SK-N-MC (cell line): ENCODE data around the gene LHFPL2.

Experiments used
- DNase-seq: peaks from one replicate; pipeline ENCODE4 v3.0.0-alpha.2; 2011; ENCODE audit warnings: low read depth, low spot score
- H3K27ac ChIP-seq: fragments of 200-600 bp; sonication (generic); 2 replicates; pipeline ENCODE4 v1.5.1; 2016; ENCODE audit warnings: mixed run types
- H3K36me3 ChIP-seq: fragments of 200-600 bp; sonication (generic); 2 replicates; pipeline ENCODE4 v1.6.1; 2017; ENCODE audit warnings: antibody characterized with exemption, low read length, mixed read lengths; ENCODE audit not compliant: insufficient read depth
- H3K4me3 ChIP-seq: fragments of 200-600 bp; sonication (generic); 2 replicates; pipeline ENCODE4 v1.5.1; 2016
- H3K9ac ChIP-seq: fragments of 200-600 bp; sonication (generic); 2 replicates; pipeline ENCODE4 v1.8.0; 2017; ENCODE audit warnings: mixed run types, mixed read lengths; ENCODE audit not compliant: insufficient read length
- H3K9me3 ChIP-seq: fragments of 200-600 bp; sonication (generic); 2 replicates; pipeline ENCODE4 v1.6.1; 2017; ENCODE audit warnings: low read depth, mild to moderate bottlenecking, antibody characterized with exemption, low read length, moderate library complexity, mixed read lengths
- EZH2 ChIP-seq: fragments of 200-600 bp; sonication (generic); IDR thresholded peaks from one replicate; pipeline ENCODE4 v1.6.1; 2017; ENCODE audit warnings: antibody characterized with exemption
- FOXP2 ChIP-seq: optimal IDR thresholded peaks from 2 replicates; pipeline ENCODE3; 2011; ENCODE audit warnings: mild to moderate bottlenecking, moderate library complexity; ENCODE audit not compliant: insufficient read depth; ENCODE audit errors: extremely low read length, control extremely low read depth
- POLR2AphosphoS5 ChIP-seq: IDR thresholded peaks from 2 replicates; pipeline ENCODE4 v1.6.1; 2012; ENCODE audit warnings: mild to moderate bottlenecking, low read depth, low read length, borderline replicate concordance

LHFPL2 gene

DNA sequence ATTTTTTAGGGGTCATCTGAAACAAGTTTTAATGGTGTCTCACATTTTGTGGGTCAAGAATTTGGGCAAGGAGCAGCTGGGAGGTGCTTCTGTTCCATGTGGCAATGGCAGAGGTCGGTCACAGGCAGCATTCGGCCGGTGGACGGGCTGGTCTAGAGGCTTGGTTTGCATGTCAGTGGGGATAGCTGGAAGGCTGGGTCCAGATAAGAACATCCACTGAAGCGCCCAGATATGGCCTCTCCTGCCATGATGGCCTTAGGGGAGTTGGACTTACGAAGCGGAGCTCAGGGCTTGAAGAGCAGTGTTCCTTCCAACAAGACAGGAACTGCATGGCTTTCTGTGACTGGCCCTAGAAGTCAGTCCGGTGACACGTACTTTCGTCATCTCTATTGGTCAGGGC is 30.3 kb downstream of the LHFPL2 start:
- Histone ChIP-seq H3K9ac (no peak overlapping the region), H3K36me3 (peaks cover 22% of the 10 kb centered on the region; the same call in 1 of the 2 replicates), H3K27ac (no peak overlapping the region)

DNA sequence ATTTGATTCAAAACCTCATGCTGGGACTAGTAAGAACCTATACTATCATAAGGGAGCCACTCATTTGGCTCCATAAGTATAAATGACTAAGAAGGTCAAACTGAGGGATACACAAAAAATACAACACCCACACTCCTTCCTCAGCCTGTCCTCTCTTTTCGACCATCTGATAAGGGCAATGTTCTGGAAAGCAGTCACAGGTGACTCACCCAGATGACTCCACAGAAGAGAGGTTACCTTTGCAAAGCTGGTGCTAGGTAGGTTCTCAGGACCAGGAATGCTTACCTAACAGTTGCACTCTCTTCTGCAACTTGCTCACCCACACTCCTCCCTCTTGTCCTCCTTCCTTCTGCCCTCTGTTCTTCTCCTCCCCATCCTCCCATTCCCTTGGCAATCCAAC is 32.9 kb downstream of the LHFPL2 start:
- peaks cover 14% of the 10 kb centered on the region; the same call in 1 of the 2 replicates for H3K36me3 ChIP-seq
- H3K4me3 ChIP-seq = no peak overlapping the region
- H3K27ac ChIP-seq = no peak overlapping the region
- no peak for DNase-seq
- TF ChIP-seq EZH2 = no peak
- no peak for TF ChIP-seq POLR2AphosphoS5
- TF ChIP-seq FOXP2 = no peak
- no peaks in the 10 kb centered on the region for H3K9me3 ChIP-seq
- no peak overlapping the region for H3K9ac ChIP-seq

More for the DNA sequence above, 30.3 kb downstream of the LHFPL2 start:
- DNase-seq = no peak
- no peak overlapping the region for H3K4me3 ChIP-seq
- no peaks in the 10 kb centered on the region for H3K9me3 ChIP-seq
- TF ChIP-seq POLR2AphosphoS5 = no peak
- no peak for TF ChIP-seq EZH2

DNA sequence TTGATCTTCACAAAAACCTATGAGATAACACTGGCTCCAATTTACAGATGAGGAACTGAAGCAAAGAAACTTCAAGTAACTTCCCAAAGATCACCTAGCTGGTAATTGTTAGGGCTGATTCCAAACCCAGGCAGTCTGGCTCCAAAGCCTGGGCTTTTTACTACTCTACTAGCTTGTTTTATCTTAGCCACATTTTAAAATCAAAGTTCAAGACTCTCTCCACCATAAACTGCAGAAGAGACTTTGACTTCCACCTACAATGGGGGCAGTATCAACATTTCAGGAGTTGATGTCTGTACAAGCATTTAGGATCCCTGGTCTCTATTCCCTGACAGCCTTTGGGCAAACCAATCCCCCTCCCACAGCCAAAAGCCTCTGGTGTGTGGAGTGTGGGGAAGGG is 33.8 kb downstream of the LHFPL2 start:
- Histone ChIP-seq H3K36me3 (peaks cover 8% of the 10 kb centered on the region; the same call in 1 of the 2 replicates), H3K27ac (no peak overlapping the region), H3K4me3 (no peak overlapping the region), H3K9ac (no peak overlapping the region), H3K9me3 (no peaks in the 10 kb centered on the region)
- TF ChIP-seq FOXP2 (no peak), POLR2AphosphoS5 (no peak), EZH2 (no peak)
- no peak for DNase-seq

GRCh38 chr5:78613756-78614155 is 34.8 kb downstream of the LHFPL2 start:
- DNase-seq = no peak
- Histone ChIP-seq H3K27ac (no peak overlapping the region), H3K36me3 (peaks cover 6% of the 10 kb centered on the region; the same call in 1 of the 2 replicates), H3K9me3 (no peaks in the 10 kb centered on the region), H3K4me3 (no peak overlapping the region), H3K9ac (no peak overlapping the region)
- TF ChIP-seq EZH2 (no peak), POLR2AphosphoS5 (no peak), FOXP2 (no peak)

DNA sequence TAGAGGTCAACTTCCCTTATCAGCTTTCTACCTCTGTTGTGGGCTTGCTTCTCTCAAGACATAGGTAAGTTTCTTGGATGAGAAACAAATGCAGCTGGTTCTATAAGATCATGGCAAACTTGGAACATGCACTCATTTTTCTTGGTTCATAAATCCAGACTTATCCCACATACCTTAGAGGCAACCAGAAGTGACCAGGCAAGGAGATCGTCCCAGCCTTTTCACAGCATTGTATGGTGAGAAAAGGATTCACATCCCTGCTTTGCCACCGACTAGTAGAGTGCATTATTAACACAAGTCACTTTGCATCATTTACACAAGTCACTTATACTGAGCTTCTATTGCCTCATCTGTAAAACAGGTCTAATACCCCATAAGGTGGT is 35.4 kb downstream of the LHFPL2 start:
- TF ChIP-seq POLR2AphosphoS5 (no peak), EZH2 (no peak), FOXP2 (no peak)
- no peak overlapping the region for H3K9ac ChIP-seq
- no peaks in the 10 kb centered on the region; the same call in 1 of the 2 replicates for H3K36me3 ChIP-seq
- DNase-seq = no peak
- H3K9me3 ChIP-seq = no peaks in the 10 kb centered on the region
- no peak overlapping the region for H3K27ac ChIP-seq
- H3K4me3 ChIP-seq = no peak overlapping the region

DNA sequence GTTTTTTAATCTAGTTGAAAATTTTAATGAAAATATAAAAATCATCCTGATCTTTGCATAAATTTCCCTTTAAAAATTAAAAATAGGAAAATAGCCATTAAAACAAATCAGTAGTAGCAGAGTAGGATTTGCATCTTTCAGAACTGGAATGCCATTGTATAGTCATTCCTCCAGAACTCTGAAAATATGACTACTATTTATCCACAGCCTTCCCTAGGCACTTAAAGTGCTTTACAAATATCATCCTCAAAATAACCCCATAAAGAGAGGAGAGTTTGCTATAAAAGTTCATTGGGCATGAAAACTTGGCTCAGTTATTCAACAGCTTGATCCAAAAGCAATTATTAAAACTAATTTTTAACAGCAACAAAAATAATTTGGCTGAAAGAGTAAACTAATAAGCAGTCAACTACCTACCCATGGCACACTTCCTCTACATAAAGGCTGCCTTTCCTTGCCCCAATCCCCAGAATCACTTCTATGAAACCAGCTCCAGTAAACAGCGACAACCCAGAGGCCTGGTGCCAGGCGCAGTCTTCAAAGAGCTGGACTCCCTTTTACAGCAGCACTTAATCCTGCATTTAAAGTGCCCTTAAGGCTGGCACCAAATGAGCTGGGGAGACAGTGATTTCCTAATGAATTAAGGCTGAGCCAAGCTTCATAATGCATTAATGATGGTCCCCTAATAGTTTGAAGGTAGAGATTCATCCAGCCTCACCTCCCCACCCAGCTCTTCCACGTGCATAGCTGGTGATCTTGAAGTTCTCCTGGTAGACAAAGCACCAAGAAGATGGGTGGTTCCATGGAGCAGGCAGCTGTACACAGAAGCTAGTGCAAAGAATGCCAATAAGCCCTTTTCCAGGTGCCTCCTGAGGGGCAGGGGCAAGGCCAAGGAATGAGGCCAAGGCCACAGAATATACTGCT is 36.1 kb downstream of the LHFPL2 start:
- DNase-seq = no peak
- H3K9ac ChIP-seq = no peak overlapping the region
- no peaks in the 10 kb centered on the region for H3K9me3 ChIP-seq
- no peaks in the 10 kb centered on the region for H3K36me3 ChIP-seq
- H3K4me3 ChIP-seq = no peak overlapping the region
- TF ChIP-seq EZH2 (no peak), POLR2AphosphoS5 (no peak), FOXP2 (no peak)
- no peak overlapping the region for H3K27ac ChIP-seq

DNA sequence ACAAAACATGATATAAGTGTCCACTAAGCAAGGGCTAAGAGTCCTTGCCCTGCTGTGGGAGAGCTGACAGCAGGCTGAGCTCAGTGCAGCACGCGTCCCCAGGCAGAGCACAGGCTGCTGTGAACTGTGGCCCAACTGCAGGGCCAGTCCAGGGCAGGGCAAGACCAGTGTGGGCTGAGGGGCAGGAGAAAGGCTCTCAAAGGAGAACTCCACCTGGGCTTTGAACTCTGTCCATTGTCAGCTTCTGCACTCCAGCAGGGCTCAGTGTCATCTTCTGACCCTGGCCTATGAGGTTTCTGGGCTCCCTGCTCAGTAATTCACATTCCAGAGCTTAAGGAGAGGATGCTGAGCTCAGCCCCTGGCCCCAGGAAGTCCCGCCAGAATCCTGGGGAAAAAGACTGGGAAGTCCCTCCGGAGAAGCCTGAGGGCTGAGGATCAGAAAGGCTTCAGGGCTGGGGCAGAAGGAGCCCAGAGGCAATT is 37.4 kb downstream of the LHFPL2 start:
- TF ChIP-seq EZH2 (no peak), POLR2AphosphoS5 (no peak), FOXP2 (no peak)
- H3K9ac ChIP-seq = no peak overlapping the region
- no peaks in the 10 kb centered on the region for H3K9me3 ChIP-seq
- H3K4me3 ChIP-seq = no peak overlapping the region
- no peak for DNase-seq
- H3K36me3 ChIP-seq = no peaks in the 10 kb centered on the region
- no peak overlapping the region for H3K27ac ChIP-seq

- no peak for TF ChIP-seq FOXP2
- TF ChIP-seq EZH2 = no peak
- TF ChIP-seq POLR2AphosphoS5 = no peak
- H3K4me3 ChIP-seq = no peak overlapping the region
- H3K9ac ChIP-seq = no peak overlapping the region
- DNase-seq = no peak
- no peaks in the 10 kb centered on the region for H3K36me3 ChIP-seq
- H3K27ac ChIP-seq = no peak overlapping the region
- no peaks in the 10 kb centered on the region for H3K9me3 ChIP-seq
Observed at GRCh38 chr5:78610636-78611035, 37.9 kb downstream of the LHFPL2 start.

DNA sequence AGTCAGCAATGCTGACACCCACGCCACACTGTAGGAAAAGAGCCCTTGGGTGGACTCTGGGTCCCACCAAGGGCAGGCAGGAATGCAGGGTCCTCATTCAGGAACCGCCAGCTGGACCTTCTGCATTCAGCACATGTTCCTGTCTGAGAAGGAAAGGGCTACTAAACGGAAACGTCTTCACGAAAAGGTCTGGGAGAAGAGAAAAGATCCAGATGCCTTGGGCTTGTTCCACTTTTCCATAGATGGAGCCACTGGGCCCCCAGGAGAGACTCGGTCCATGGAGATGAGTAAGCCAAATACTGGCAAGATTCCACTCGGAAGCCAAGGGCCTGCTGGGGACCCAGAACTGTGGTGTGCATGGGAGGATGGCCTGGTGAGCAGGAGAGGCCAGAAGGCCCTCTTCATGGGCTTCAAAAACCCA is 38.4 kb downstream of the LHFPL2 start:
- TF ChIP-seq EZH2 (no peak), FOXP2 (no peak), POLR2AphosphoS5 (no peak)
- Histone ChIP-seq H3K4me3 (no peak overlapping the region), H3K9me3 (no peaks in the 10 kb centered on the region), H3K36me3 (no peaks in the 10 kb centered on the region), H3K27ac (no peak overlapping the region), H3K9ac (no peak overlapping the region)
- no peak for DNase-seq
